SK-N-SH (cell line): ENCODE results near the gene TNNT2.

Experiments used
- CHD2 ChIP-seq: fragments of 150-350 bp; IDR thresholded peaks from 2 replicates; pipeline ENCODE4 v1.6.1; 2018; ENCODE audit warnings: low read length; ENCODE audit not compliant: partially characterized antibody
- CTCF ChIP-seq: fragments of 200-600 bp; sonication (generic); IDR thresholded peaks from 2 replicates; pipeline ENCODE4 v1.6.1; 2017; ENCODE audit warnings: antibody characterized with exemption, mild to moderate bottlenecking, moderate library complexity
- MAX ChIP-seq: IDR thresholded peaks from 2 replicates; pipeline ENCODE4 v1.4.0; 2012; ENCODE audit warnings: low read depth
- POLR2AphosphoS5 ChIP-seq: IDR thresholded peaks from 2 replicates; pipeline ENCODE4 v1.6.1; 2012; ENCODE audit warnings: low read depth, low read length
- RCOR1 ChIP-seq: fragments of 150-350 bp; IDR thresholded peaks from 2 replicates; pipeline ENCODE4 v1.6.1; 2017; ENCODE audit warnings: antibody characterized with exemption, low read length
- TAF1 ChIP-seq: IDR thresholded peaks from 2 replicates; pipeline ENCODE4 v1.6.1; 2012; ENCODE audit warnings: low read depth, mild to moderate bottlenecking, low read length, moderate library complexity, borderline replicate concordance
- TF ChIP-seq, protein P1 (sequence below): IDR thresholded peaks from 2 replicates; pipeline ENCODE4 v1.4.0; 2012; ENCODE audit warnings: low read depth, borderline replicate concordance

- TF ChIP-seq CTCF: peak; percentile 95
- TF ChIP-seq POLR2AphosphoS5: no peak
- TF ChIP-seq TAF1: no peak
- TF ChIP-seq MAX: no peak
- no peak for TF ChIP-seq RCOR1
- no peak for TF ChIP-seq CHD2
- TF ChIP-seq, protein P1, sequence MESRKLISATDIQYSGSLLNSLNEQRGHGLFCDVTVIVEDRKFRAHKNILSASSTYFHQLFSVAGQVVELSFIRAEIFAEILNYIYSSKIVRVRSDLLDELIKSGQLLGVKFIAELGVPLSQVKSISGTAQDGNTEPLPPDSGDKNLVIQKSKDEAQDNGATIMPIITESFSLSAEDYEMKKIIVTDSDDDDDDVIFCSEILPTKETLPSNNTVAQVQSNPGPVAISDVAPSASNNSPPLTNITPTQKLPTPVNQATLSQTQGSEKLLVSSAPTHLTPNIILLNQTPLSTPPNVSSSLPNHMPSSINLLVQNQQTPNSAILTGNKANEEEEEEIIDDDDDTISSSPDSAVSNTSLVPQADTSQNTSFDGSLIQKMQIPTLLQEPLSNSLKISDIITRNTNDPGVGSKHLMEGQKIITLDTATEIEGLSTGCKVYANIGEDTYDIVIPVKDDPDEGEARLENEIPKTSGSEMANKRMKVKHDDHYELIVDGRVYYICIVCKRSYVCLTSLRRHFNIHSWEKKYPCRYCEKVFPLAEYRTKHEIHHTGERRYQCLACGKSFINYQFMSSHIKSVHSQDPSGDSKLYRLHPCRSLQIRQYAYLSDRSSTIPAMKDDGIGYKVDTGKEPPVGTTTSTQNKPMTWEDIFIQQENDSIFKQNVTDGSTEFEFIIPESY: no peak
Observed at GRCh38 chr1:201408176-201408833, 30.8 kb upstream of the TNNT2 start.
